K562 (cell line): Measurements from ENCODE around the gene LMAN2. TPM values are rescaled to one million over a fixed set of nuclear protein-coding genes. Genes with fewer than 3 reads are reported as not detected.

ENCODE experiments used
- ATAC-seq: fragments of 200-7000 bp; cut with Tn5 transposase; 3 replicates; pipeline ENCODE4 v1.9.1; 2020; ENCODE audit warnings: moderate library complexity
- BruUV-seq: library from RNA; stranded (reverse); fragments of 400-500 nt; replicated peaks from 2 replicates; lab custom pipeline; 2021; lab: Mats Ljungman, UMichigan
- CTCF ChIA-PET: fragments of 300-600 bp; formaldehyde crosslinking; extraction: SDS; loops from one replicate; lab custom pipeline; 2021; ENCODE audit warnings: low intra/inter-chr PET ratio; lab: Yijun Ruan, JAX
- POLR2A ChIA-PET: fragments of 300-600, 350-650 bp; sonication (Branson Sonifier 250); formaldehyde crosslinking; extraction: SDS; loops from one replicate; lab custom pipeline; 2021; ENCODE audit warnings: antibody characterized with exemption, inconsistent platforms; lab: Yijun Ruan, JAX
- DNase-seq, 4 experiments: peaks; one replicate each; pipeline versions ENCODE4 v3.0.0 to v3.0.0-alpha.2; 2011 to 2018; ENCODE audit warnings: low spot score in 3 of 4, mixed read lengths in 3 of 4; ENCODE audit errors: extremely low read depth in 1 of 4
- FAIRE-seq: peaks from 2 replicates; lab custom pipeline; 2011; peaks lifted over from hg19 to GRCh38; lab: Jason Lieb, UNC
- H2AFZ ChIP-seq: 2 replicates; pipeline ENCODE4 v1.6.0; 2011; ENCODE audit warnings: low read depth, low read length, control low read depth, inconsistent platforms
- H3K27ac ChIP-seq: fragments of 200-600 bp; 3 replicates; pipeline ENCODE4 v1.8.0; 2011; ENCODE audit warnings: low read depth, mild to moderate bottlenecking, control low read depth, inconsistent platforms, low read length, moderate library complexity, mixed read lengths; ENCODE audit errors: extremely low read depth
- H3K27me3 ChIP-seq, 2 experiments: fragments of 300-600 bp in 1 of 2; 2 replicates in 1 of 2; 3 replicates in 1 of 2; pipeline versions ENCODE4 v1.6.0 to v1.8.0; 2011; ENCODE audit warnings: inconsistent platforms in 2 of 2, low read length in 2 of 2, mild to moderate bottlenecking in 1 of 2, mixed read lengths in 1 of 2, moderate library complexity in 1 of 2; ENCODE audit not compliant: control insufficient read depth in 2 of 2, insufficient read depth in 2 of 2
- H3K36me3 ChIP-seq: fragments of 300-600 bp; 3 replicates; pipeline ENCODE4 v1.8.0; 2011; ENCODE audit warnings: mild to moderate bottlenecking, low read length, inconsistent platforms; ENCODE audit not compliant: control insufficient read depth, insufficient read depth
- H3K4me1 ChIP-seq, 2 experiments: fragments of 200-600 bp in 1 of 2; replicated peaks in 1 of 2; 2 replicates in 1 of 2; 3 replicates in 1 of 2; pipeline versions ENCODE4 v1.5.1 to v1.8.0; 2011; ENCODE audit warnings: inconsistent platforms in 2 of 2, low read length in 2 of 2, mild to moderate bottlenecking in 1 of 2, mixed read lengths in 1 of 2, moderate library complexity in 1 of 2; ENCODE audit not compliant: control insufficient read depth in 2 of 2, insufficient read depth in 2 of 2
- H3K4me2 ChIP-seq: 2 replicates; pipeline ENCODE4 v1.6.1; 2011; ENCODE audit warnings: low read length, control low read depth, inconsistent platforms, mixed read lengths; ENCODE audit not compliant: insufficient read depth
- H3K4me3 ChIP-seq: fragments of 200-600 bp; sonication (generic), shearing (Covaris generic); 2 replicates; pipeline ENCODE4 v1.5.1; 2016; ENCODE audit warnings: control low read depth, inconsistent platforms
- H3K79me2 ChIP-seq: fragments of 200-600 bp; 3 replicates; pipeline ENCODE4 v1.8.0; 2011; ENCODE audit warnings: low read length, inconsistent platforms; ENCODE audit not compliant: control insufficient read depth, insufficient read depth
- H3K9ac ChIP-seq, 2 experiments: 2 replicates each; pipeline versions ENCODE4 v1.6.0 to v1.6.1; 2011; ENCODE audit warnings: low read depth in 2 of 2, low read length in 2 of 2, control low read depth in 1 of 2, inconsistent platforms in 1 of 2, mild to moderate bottlenecking in 1 of 2, mixed read lengths in 1 of 2; ENCODE audit not compliant: insufficient read depth in 1 of 2
- H3K9me1 ChIP-seq: one replicate; pipeline ENCODE4 v1.6.0; 2011; ENCODE audit warnings: inconsistent platforms, mild to moderate bottlenecking, low read length, moderate library complexity; ENCODE audit not compliant: control insufficient read depth, insufficient read depth
- H3K9me3 ChIP-seq: replicated peaks from 2 replicates; pipeline ENCODE4 v1.5.1; 2011; ENCODE audit warnings: low read depth, low read length, inconsistent platforms; ENCODE audit not compliant: control insufficient read depth, insufficient read depth
- H4K20me1 ChIP-seq: replicated peaks from 2 replicates; pipeline ENCODE4 v1.6.1; 2011; ENCODE audit warnings: low read length, inconsistent platforms, mixed read lengths; ENCODE audit not compliant: control insufficient read depth, insufficient read depth
- XRCC4 ChIP-seq: IDR thresholded peaks from one replicate; pipeline ENCODE4 v1.6.1; 2011; ENCODE audit not compliant: insufficient read depth, insufficient read length; ENCODE audit errors: extremely low read depth
- ZNF263 ChIP-seq: sonication (generic); formaldehyde crosslinking; IDR thresholded peaks from 2 replicates; pipeline ENCODE4 v1.8.0; 2022; ENCODE audit warnings: mild to moderate bottlenecking, missing genetic modification reagents, borderline replicate concordance
- WGBS: fragments of 100-300 bp; shearing (Covaris generic); methylation state at CpG from one replicate; pipeline ENCODE4 v1.1.6; 2016; ENCODE audit warnings: low coverage, mixed read lengths; ENCODE audit not compliant: insufficient coverage; ENCODE audit errors: missing lambda C conversion rate; 5-methylcytosine and 5-hydroxymethylcytosine counted together
- in situ Hi-C: fragments of 300-500 bp; cut with MboI; formaldehyde crosslinking; loops from 4 replicates; pipeline ENCODE4 v1.15.0; 2018; ENCODE audit warnings: inconsistent platforms, mixed read lengths
- intact Hi-C: fragments of 100-400 bp; cut with micrococcal nuclease; formaldehyde crosslinking; loops from 2 replicates; pipeline ENCODE4 v1.14.2; 2022
- polyA plus RNA-seq, 8 experiments: library from polyadenylated mRNA; depleted of rRNA in 4 of 8; stranded (reverse) in 5 of 8; unstranded in 3 of 8; fragments of >200 nt; fragmentation: Nextera tagmentation in 2 of 8; fragmentation: Illumina TruSeq in 1 of 8; extraction: Ambion mirVana in 2 of 8; extraction: Trizol in 1 of 8; gene quantifications; 2 replicates each; pipeline versions ENCODE4 v1.2.1 to v1.2.3, GENCODE V29; 2011 to 2014; ENCODE audit warnings: inconsistent platforms in 1 of 8, missing spikeins in 1 of 8
- total RNA-seq, 7 experiments: library from RNA; depleted of rRNA in 6 of 7; stranded (reverse); fragments of >200 nt in 6 of 7; fragmentation: Illumina TruSeq in 2 of 7; extraction: Trizol in 2 of 7; gene quantifications; 2 replicates each; pipeline versions ENCODE4 v1.2.1 to v1.2.3, GENCODE V29; 2011 to 2021; ENCODE audit warnings: low replicate concordance in 1 of 7
- TF ChIP-seq, protein P1 (sequence below): fragments of 450-650 bp; IDR thresholded peaks from 2 replicates; pipeline ENCODE4 v1.6.1; 2018; ENCODE audit not compliant: partially characterized antibody

The LMAN2 gene
- total and polyA plus RNA-seq, 9 of the 15 experiments (the other 6 are each of a cell fraction or from before 2014, with no cell fraction given), result 2.7 to 254 (median 136) TPM

DNA sequence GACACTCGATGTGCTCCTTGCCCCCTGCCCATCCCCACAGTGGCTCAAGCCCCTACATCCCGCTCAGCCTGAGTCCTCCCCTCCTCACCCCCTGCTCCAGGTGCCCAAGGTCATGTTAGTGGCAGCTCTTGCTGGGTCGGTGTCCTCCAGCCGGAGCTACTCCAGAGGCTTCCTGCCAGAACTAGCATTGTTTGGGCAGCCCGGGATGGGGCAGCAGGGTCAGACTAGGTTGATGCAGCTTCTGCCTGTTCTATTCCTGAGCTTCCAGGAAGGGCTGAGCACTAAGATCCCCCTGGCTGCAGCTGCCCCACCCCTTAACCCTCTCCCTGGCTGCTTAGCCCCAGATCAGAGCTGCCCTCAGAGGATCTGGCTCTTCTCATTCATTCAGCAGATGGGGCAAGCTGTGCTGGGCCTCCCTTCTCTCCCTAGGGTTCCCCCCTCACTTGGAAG is 6.9 kb upstream of the LMAN2 start:
- TF ChIP-seq ZNF263 (CRISPR knock-in tag), result peak; percentile 56; the same call in 1 of the 2 replicates
- TF ChIP-seq, protein P1, sequence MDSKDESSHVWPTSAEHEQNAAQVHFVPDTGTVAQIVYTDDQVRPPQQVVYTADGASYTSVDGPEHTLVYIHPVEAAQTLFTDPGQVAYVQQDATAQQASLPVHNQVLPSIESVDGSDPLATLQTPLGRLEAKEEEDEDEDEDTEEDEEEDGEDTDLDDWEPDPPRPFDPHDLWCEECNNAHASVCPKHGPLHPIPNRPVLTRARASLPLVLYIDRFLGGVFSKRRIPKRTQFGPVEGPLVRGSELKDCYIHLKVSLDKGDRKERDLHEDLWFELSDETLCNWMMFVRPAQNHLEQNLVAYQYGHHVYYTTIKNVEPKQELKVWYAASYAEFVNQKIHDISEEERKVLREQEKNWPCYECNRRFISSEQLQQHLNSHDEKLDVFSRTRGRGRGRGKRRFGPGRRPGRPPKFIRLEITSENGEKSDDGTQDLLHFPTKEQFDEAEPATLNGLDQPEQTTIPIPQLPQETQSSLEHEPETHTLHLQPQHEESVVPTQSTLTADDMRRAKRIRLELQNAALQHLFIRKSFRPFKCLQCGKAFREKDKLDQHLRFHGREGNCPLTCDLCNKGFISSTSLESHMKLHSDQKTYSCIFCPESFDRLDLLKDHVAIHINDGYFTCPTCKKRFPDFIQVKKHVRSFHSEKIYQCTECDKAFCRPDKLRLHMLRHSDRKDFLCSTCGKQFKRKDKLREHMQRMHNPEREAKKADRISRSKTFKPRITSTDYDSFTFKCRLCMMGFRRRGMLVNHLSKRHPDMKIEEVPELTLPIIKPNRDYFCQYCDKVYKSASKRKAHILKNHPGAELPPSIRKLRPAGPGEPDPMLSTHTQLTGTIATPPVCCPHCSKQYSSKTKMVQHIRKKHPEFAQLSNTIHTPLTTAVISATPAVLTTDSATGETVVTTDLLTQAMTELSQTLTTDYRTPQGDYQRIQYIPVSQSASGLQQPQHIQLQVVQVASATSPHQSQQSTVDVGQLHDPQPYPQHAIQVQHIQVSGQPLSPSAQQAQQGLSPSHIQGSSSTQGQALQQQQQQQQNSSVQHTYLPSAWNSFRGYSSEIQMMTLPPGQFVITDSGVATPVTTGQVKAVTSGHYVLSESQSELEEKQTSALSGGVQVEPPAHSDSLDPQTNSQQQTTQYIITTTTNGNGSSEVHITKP, result peak; percentile 81
- TF ChIP-seq XRCC4, result no peak
- TF ChIP-seq, all 486 proteins: peak for 2
- in situ Hi-C loops (no loop called here), intact Hi-C loops (no loop called here)
- no peak for FAIRE-seq
- Histone ChIP-seq H3K27ac (no peak overlapping the region), H3K9ac (peak overlapping the region; percentile 10 to 83; a peak in 3 of 4 replicates), H4K20me1 (no peaks in the 10 kb centered on the region), H3K4me1 (peaks cover 9 to 41% of the 10 kb centered on the region in 2 experiments; a peak in 4 of 5 replicates), H3K9me1 (no peaks in the 10 kb centered on the region), H3K27me3 (no peaks in the 10 kb centered on the region), H3K79me2 (no peaks in the 10 kb centered on the region), H3K4me3 (peak overlapping the region; percentile 16; the same call in 1 of the 2 replicates), H3K4me2 (peak overlapping the region; percentile 29; the same call in 1 of the 2 replicates), H3K9me3 (0 out of 2 replicates have a peak, but pooled peaks cover 3% of the 10 kb centered on the region), H2AFZ (peak overlapping the region; percentile 92; the same call in 1 of the 2 replicates), H3K36me3 (no peaks in the 10 kb centered on the region)
- no peak for DNase-seq
- POLR2A ChIA-PET, result interaction anchor here (0.7 to 0.8 kb wide), 3 partner anchors 11 to 82 kb away, joined by 3 read pairs; no protein-coding TSS in a partner anchor
- CTCF ChIA-PET, result no interaction called here
- ATAC-seq, result no peak
- BruUV-seq, result no TSS peak
- WGBS, result 52% methylated on average over 3 of the region's 5 CpGs
